ENCODE results near the gene ZNF571.

ZNF571 gene

GRCh38 chr19:37594304-37594981, at the start of gene ZNF571, which contains the start of gene ZNF540:
Gene ZNF571, minus strand, starts transcription at chr19:37594792. Its CDS starts 8,116 bp downstream, at chr19:37586676.
Gene ZNF540, plus strand, starts transcription at chr19:37594876. Its CDS starts 3,572 bp downstream, at chr19:37598448.
- ATAC-seq (replicated peaks), result peak; percentile 96 to 97
- Mint-ChIP-seq H3K27me3 (no peaks in the 10 kb centered on the region), H3K27ac (peak within 1 kb of the TSS; percentile 99), H3K4me3 (peak within 1 kb of the TSS; percentile 95 to 96), H3K9me3 (peaks cover 5 to 7% of the 10 kb centered on the region in 2 donors), H3K36me3 (peaks cover 13 to 30% of the 10 kb centered on the region in 2 donors), H3K4me1 (peaks cover 14 to 25% of the 10 kb centered on the region in 2 donors)
- DNase-seq, result peak; percentile 88

DNA sequence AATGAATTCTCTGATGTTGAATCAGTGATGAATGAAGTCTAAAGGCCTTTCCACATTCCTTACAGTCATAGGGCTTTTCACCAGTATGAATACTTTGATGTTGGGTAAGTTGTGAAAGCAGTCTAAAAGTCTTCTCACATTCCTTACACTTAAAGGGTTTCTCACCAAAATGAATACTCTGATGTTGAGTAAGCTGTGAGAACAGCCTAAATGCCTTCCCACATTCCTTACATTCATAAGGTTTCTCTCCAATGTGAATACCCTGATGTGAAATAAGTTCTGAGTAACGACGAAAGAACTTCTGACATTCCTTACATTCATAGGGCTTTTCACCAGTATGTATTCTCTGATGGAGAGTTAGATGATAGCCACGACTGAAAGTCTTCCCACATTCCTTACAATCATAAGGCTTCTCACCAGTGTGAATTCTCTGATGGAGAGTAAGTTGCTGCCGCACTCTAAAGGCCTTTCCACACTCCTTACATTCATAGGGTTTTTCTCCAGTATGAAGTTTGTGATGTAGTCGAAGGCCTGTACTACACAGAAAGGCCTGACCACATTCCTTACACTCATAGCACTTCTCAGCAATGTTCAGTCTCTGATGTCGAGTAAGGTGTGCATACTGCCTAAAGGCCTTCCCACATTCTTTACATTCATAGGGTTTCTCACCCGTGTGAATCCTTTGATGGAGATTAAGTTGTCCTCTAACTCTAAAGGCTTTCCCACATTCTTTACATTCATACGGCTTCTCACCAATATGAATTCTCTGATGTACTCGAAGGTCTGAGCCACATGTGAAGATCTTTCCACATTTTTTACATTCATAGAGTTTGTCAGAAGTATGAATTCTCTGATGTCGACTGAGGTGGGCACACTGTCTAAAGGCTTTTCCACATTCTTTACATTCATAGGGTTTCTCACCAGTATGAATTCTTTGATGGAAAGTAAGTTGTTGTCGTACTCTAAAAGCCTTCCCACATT, 40.8 kb upstream of the ZNF571 start:
- DNase-seq, result no peak
- Mint-ChIP-seq H3K4me1 (no peaks in the 10 kb centered on the region), H3K36me3 (peaks cover 50 to 56% of the 10 kb centered on the region in 2 donors), H3K27me3 (no peaks in the 10 kb centered on the region), H3K9me3 (peaks cover 32 to 35% of the 10 kb centered on the region in 2 donors), H3K27ac (no peak overlapping the region), H3K4me3 (no peak overlapping the region)
- no peak for ATAC-seq (replicated peaks)

DNA sequence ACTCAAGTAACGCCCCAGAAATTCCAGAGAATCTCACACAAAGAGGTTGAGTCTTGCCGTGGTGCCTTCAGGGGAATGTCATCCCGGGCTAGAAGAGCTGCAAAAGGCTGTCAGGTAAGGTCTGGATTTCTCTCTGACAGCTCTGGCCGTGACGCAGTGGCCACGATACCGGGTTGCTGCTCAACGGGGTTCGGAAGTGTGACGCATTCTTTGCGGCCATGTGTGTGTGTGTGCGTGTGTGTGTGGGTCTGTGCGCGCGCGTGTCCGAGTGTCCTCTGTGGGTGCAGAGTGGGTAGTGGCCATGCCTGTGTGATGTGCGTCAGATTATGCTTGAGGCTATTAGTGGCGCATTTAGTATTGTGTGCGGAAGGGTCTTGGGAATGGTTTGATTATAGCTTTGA, 390 bp upstream of the ZNF571 start:
- H3K4me3 Mint-ChIP-seq, result peak overlapping the region; percentile 95 to 96
- DNase-seq (peak; percentile 48), ATAC-seq (replicated peaks) (peak; percentile 51 to 57)
- peaks cover 14 to 25% of the 10 kb centered on the region in 2 donors for H3K4me1 Mint-ChIP-seq
- no peaks in the 10 kb centered on the region for H3K27me3 Mint-ChIP-seq
- peaks cover 18 to 34% of the 10 kb centered on the region in 2 donors for H3K36me3 Mint-ChIP-seq
- H3K27ac Mint-ChIP-seq, result peak overlapping the region; percentile 99
- H3K9me3 Mint-ChIP-seq, result peaks cover 5 to 7% of the 10 kb centered on the region in 2 donors

GRCh38 chr19:37593996-37594303, 642 bp downstream of the ZNF571 start:
- Mint-ChIP-seq H3K9me3 (peaks cover 9% of the 10 kb centered on the region in 2 donors), H3K4me1 (peaks cover 14 to 25% of the 10 kb centered on the region in 2 donors), H3K27me3 (no peaks in the 10 kb centered on the region), H3K4me3 (peak overlapping the region; percentile 95 to 96), H3K36me3 (peaks cover 16 to 32% of the 10 kb centered on the region in 2 donors), H3K27ac (peak overlapping the region; percentile 99)
- no peak for ATAC-seq (replicated peaks)
- DNase-seq, result no peak

DNA sequence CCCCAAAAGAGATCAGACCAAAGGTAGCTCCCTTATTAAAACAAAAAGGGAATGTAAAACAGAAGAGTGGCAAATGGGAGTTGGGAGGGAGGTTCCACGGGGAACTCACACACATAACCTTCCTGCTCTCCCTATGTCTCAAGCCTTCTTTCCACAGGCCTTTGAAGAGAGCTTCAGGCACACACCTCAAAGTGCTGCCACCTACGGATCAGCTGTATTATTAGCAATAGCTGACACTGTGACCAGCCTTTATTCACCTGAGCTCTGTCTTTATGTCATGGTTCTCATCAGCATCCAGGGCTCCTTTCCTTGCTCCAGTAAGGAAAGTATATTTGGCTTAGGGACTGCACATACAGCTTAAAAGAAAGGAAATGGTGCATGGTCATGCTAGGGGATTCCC, 11.3 kb downstream of the ZNF571 start:
- DNase-seq (no peak), ATAC-seq (replicated peaks) (no peak)
- no peaks in the 10 kb centered on the region for H3K4me1 Mint-ChIP-seq
- H3K9me3 Mint-ChIP-seq, result peaks cover 24 to 32% of the 10 kb centered on the region in 2 donors
- H3K27ac Mint-ChIP-seq, result no peak overlapping the region
- H3K27me3 Mint-ChIP-seq, result no peaks in the 10 kb centered on the region
- H3K4me3 Mint-ChIP-seq, result no peak overlapping the region
- H3K36me3 Mint-ChIP-seq, result peaks cover 34% of the 10 kb centered on the region in 2 donors

GRCh38 chr19:37572203-37572602, 22.4 kb downstream of the ZNF571 start:
- H3K4me3 Mint-ChIP-seq, result no peak overlapping the region
- H3K27ac Mint-ChIP-seq, result no peak overlapping the region
- H3K9me3 Mint-ChIP-seq, result peaks cover 32 to 35% of the 10 kb centered on the region in 2 donors
- no peaks in the 10 kb centered on the region for H3K4me1 Mint-ChIP-seq
- H3K36me3 Mint-ChIP-seq, result peaks cover 67% of the 10 kb centered on the region in 2 donors
- DNase-seq, result no peak
- no peak for ATAC-seq (replicated peaks)
- no peaks in the 10 kb centered on the region for H3K27me3 Mint-ChIP-seq

GRCh38 chr19:37565370-37565669, 29.3 kb downstream of the ZNF571 start:
- peaks cover 21 to 40% of the 10 kb centered on the region in 2 donors for H3K9me3 Mint-ChIP-seq
- no peak for ATAC-seq (replicated peaks)

GRCh38 chr19:37564624-37565369, 29.8 kb downstream of the ZNF571 start:
- peaks cover 17 to 37% of the 10 kb centered on the region in 2 donors for H3K9me3 Mint-ChIP-seq
- H3K4me3 Mint-ChIP-seq, result no peak overlapping the region
- DNase-seq (no peak), ATAC-seq (replicated peaks) (no peak)
- H3K27me3 Mint-ChIP-seq, result no peaks in the 10 kb centered on the region
- H3K27ac Mint-ChIP-seq, result no peak overlapping the region
- H3K4me1 Mint-ChIP-seq, result no peaks in the 10 kb centered on the region
- peaks cover 66 to 73% of the 10 kb centered on the region in 2 donors for H3K36me3 Mint-ChIP-seq

More at GRCh38 chr19:37565370-37565669, 29.3 kb downstream of the ZNF571 start:
- Mint-ChIP-seq H3K4me1 (no peaks in the 10 kb centered on the region), H3K4me3 (no peak overlapping the region), H3K36me3 (peaks cover 70 to 79% of the 10 kb centered on the region in 2 donors), H3K27me3 (no peaks in the 10 kb centered on the region), H3K27ac (no peak overlapping the region)
- DNase-seq, result no peak

GRCh38 chr19:37563518-37563917, 31.1 kb downstream of the ZNF571 start:
- DNase-seq (no peak), ATAC-seq (replicated peaks) (no peak)
- no peaks in the 10 kb centered on the region for H3K4me1 Mint-ChIP-seq
- peaks cover 17 to 36% of the 10 kb centered on the region in 2 donors for H3K9me3 Mint-ChIP-seq
- H3K36me3 Mint-ChIP-seq, result peaks cover 65 to 71% of the 10 kb centered on the region in 2 donors
- no peak overlapping the region for H3K4me3 Mint-ChIP-seq
- no peaks in the 10 kb centered on the region for H3K27me3 Mint-ChIP-seq
- no peak overlapping the region for H3K27ac Mint-ChIP-seq

DNA sequence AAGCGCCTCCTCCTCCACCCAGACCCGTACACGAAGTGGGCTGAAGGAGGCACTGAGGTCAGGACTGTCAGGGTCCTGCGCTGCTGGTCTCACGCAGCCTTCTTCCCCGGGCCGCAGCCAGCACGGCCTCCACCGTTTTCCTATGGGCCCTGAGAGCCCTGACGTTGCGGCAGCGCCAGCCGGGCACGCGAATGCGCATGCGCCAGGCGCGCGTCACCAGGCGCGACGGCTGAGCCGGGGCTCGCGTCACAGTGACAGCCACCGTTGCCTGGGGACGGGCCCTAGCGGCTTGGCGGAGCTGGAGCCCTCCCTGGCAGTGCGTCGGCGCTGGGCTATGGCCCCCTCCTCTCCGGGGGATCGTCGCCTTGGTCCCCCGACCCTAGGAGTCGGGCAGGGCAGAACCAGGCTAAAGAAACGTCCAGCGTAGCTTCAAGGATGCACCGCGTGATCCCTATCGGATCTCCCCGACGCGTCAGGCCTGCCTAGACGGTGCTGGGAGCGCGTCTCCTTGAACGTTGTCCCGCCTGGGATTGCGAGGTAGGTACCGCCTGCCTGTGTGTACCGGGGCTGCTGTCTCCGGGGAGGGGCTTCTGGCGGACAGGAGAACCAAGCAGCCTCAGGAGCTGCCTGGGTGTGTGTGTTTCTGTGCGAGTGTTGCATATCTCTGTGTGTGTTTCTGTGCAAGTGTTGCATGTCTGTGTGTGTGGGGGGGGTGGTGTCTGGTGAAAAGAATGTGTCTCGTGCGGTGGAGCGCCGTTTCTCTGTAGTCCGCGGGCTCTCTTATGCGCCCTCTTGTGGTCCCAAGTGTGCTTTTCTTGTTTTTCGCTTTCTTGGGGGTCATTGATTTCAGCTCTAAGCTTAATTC, 43.2 kb downstream of the ZNF571 start:
- ATAC-seq (replicated peaks) (peak; percentile 95), DNase-seq (peak; percentile 79)
- Mint-ChIP-seq H3K27me3 (peaks cover 0 to 4% of the 10 kb centered on the region in 2 donors), H3K4me1 (peaks cover 7 to 10% of the 10 kb centered on the region in 2 donors), H3K9me3 (peaks cover 29 to 41% of the 10 kb centered on the region in 2 donors), H3K27ac (peak overlapping the region; percentile 99), H3K4me3 (peak overlapping the region; percentile 90 to 98), H3K36me3 (peaks cover 46 to 66% of the 10 kb centered on the region in 2 donors)

DNA sequence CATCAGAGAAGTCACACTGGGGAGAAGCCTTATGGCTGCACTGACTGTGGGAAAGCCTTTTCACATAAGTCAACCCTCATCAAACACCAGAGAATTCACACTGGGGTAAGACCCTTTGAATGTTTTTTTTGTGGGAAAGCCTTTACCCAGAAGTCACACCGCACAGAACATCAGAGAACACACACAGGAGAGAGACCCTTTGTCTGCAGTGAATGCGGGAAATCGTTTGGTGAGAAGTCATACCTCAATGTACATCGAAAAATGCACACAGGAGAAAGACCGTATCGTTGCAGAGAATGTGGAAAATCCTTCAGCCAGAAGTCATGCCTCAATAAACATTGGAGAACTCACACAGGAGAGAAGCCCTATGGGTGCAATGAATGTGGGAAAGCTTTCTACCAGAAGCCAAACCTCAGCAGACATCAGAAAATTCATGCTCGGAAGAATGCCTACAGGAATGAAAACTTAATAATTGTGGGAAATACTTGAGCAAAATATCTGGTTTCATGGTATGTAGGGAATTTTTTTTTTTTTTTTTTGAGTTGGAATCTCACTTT, 57.1 kb downstream of the ZNF571 start:
- Mint-ChIP-seq H3K27ac (peak overlapping the region; percentile 17), H3K4me3 (no peak overlapping the region), H3K4me1 (no peaks in the 10 kb centered on the region), H3K9me3 (peaks cover 33 to 40% of the 10 kb centered on the region in 2 donors), H3K27me3 (no peaks in the 10 kb centered on the region), H3K36me3 (peaks cover 54 to 55% of the 10 kb centered on the region in 2 donors)
- no peak for DNase-seq
- ATAC-seq (replicated peaks), result no peak

- ATAC-seq (replicated peaks) (peak in 1 of 2 donors; percentile 57), DNase-seq (no peak)
- Mint-ChIP-seq H3K36me3 (peaks cover 76 to 90% of the 10 kb centered on the region in 2 donors), H3K4me3 (no peak overlapping the region), H3K9me3 (peaks cover 16 to 21% of the 10 kb centered on the region in 2 donors), H3K4me1 (no peaks in the 10 kb centered on the region), H3K27me3 (no peaks in the 10 kb centered on the region), H3K27ac (peak overlapping the region; percentile 32)
These were observed 74.7 kb downstream of the ZNF571 start for GRCh38 chr19:37519890-37520289.

Measured in stimulated activated naive B cell treated with anti-CD40 and anti-IgM and Interleukin-4, amounts not matched to agents 10 μg/mL and 1 μg/mL and 100 μg/mL, for 72 hours (primary cell).